Esophagus muscularis mucosa (tissue), 3 donors: ENCODE measurements around the gene RXRA.

Source experiments
- POLR2A ChIP-seq: fragments of 450-650 bp; IDR thresholded peaks from one replicate; pipeline ENCODE4 v1.6.1; 2017; ENCODE audit warnings: antibody characterized with exemption, moderate library complexity, mild to moderate bottlenecking, low read depth
- POLR2AphosphoS5 ChIP-seq, 2 donors: sonication (generic); formaldehyde crosslinking; IDR thresholded peaks; one replicate each; pipeline ENCODE4 v1.6.1; 2017; ENCODE audit warnings: antibody characterized with exemption in 2 of 2
- TF ChIP-seq, protein P1 (sequence below), 3 experiments: fragments of 200-600 bp in 2 of 3; fragments of 450-650 bp in 1 of 3; sonication (generic) in 2 of 3; IDR thresholded peaks; one replicate each; pipeline ENCODE4 v1.5.1; 2017 to 2019; ENCODE audit warnings: antibody characterized with exemption in 3 of 3, mild to moderate bottlenecking in 2 of 3, moderate library complexity in 1 of 3

DNA sequence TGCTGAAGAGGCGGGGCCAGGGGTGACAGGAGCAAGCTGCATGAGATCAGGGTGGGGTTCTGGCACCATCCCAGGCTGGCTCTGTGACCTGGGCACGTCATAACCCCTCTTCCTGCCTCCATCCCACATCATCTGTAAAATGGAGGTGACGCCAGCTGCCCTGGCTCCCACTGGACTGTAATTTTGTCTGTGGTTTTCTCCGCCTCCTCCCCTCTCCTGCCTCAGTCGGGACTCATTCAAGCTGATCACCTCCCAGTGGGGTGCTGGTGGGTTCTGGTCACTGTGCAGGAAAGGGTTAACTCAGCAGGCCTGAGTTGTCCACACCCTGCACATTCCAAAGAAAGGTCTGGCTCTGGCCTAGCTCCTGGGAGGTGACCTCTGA lies 128.2 kb downstream of the RXRA start:
- TF ChIP-seq POLR2A: no peak
- TF ChIP-seq, protein P1, sequence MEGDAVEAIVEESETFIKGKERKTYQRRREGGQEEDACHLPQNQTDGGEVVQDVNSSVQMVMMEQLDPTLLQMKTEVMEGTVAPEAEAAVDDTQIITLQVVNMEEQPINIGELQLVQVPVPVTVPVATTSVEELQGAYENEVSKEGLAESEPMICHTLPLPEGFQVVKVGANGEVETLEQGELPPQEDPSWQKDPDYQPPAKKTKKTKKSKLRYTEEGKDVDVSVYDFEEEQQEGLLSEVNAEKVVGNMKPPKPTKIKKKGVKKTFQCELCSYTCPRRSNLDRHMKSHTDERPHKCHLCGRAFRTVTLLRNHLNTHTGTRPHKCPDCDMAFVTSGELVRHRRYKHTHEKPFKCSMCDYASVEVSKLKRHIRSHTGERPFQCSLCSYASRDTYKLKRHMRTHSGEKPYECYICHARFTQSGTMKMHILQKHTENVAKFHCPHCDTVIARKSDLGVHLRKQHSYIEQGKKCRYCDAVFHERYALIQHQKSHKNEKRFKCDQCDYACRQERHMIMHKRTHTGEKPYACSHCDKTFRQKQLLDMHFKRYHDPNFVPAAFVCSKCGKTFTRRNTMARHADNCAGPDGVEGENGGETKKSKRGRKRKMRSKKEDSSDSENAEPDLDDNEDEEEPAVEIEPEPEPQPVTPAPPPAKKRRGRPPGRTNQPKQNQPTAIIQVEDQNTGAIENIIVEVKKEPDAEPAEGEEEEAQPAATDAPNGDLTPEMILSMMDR (IDR thresholded peaks at IDR 0.05): no peak
- TF ChIP-seq POLR2AphosphoS5 (IDR thresholded peaks at IDR 0.05): no peak
